ENCODE measurements around the gene FBXL3.

GRCh38 chr13:77014906-77015685 lies 11.9 kb downstream of the FBXL3 start:
- TF ChIP-seq POLR2AphosphoS5 (IDR thresholded peaks at IDR 0.05; ENCODE audit: low read depth), result no peak
- no peak for TF ChIP-seq CTCF (conservative IDR thresholded peaks at IDR 0.05; ENCODE audit: low read depth in 2 of 2)
- no peak for TF ChIP-seq EZH2 (IDR thresholded peaks at IDR 0.05; ENCODE audit: low read depth, unreplicated experiment)
- TF ChIP-seq JUNB (IDR thresholded peaks at IDR 0.05; ENCODE audit: unreplicated experiment), result no peak
- TF ChIP-seq CREB1 (CRISPR knock-in tag; IDR thresholded peaks at IDR 0.05; ENCODE audit: low read depth), result no peak
- TF ChIP-seq ETS1 (IDR thresholded peaks at IDR 0.05), result no peak
- no peak for TF ChIP-seq EZH2phosphoT487 (IDR thresholded peaks at IDR 0.05; ENCODE audit: unreplicated experiment)
- no peak for TF ChIP-seq REST (IDR thresholded peaks at IDR 0.05; ENCODE audit: unreplicated experiment)
- no peak for TF ChIP-seq ZNF462 (CRISPR knock-in tag; IDR thresholded peaks at IDR 0.05)
- no peak for TF ChIP-seq NANOG (IDR thresholded peaks at IDR 0.05; ENCODE audit: borderline replicate concordance)
